Mesenchymal stem cell (in vitro differentiated cells and primary cell): ENCODE results near the gene RPTOR.

Source experiments
- DNase-seq: peaks from one replicate; pipeline ENCODE4 v3.0.0-alpha.2; 2013
- H2AFZ ChIP-seq: one replicate; pipeline ENCODE4 v1.6.1; 2013; ENCODE audit warnings: low read depth, mild to moderate bottlenecking, control low read depth, inconsistent platforms, low read length, moderate library complexity
- H2AK5ac ChIP-seq: 2 replicates; pipeline ENCODE4 v1.6.1; 2013; ENCODE audit warnings: low read length, moderate library complexity, mild to moderate bottlenecking, inconsistent platforms; ENCODE audit not compliant: severe bottlenecking
- H2BK120ac ChIP-seq: one replicate; pipeline ENCODE4 v1.6.1; 2013; ENCODE audit warnings: low read depth, mild to moderate bottlenecking, inconsistent platforms, low read length, moderate library complexity
- H2BK12ac ChIP-seq, 2 experiments: one replicate each; pipeline ENCODE4 v1.6.1; 2013; ENCODE audit warnings: inconsistent platforms in 2 of 2, low read length in 2 of 2, mild to moderate bottlenecking in 2 of 2, moderate library complexity in 2 of 2, control low read depth in 1 of 2
- H2BK15ac ChIP-seq: one replicate; pipeline ENCODE4 v1.6.1; 2013; ENCODE audit warnings: mild to moderate bottlenecking, low read depth, inconsistent platforms; ENCODE audit not compliant: poor library complexity, severe bottlenecking
- H2BK5ac ChIP-seq: 2 replicates; pipeline ENCODE4 v1.6.1; 2013; ENCODE audit warnings: low read depth, mild to moderate bottlenecking, low read length, control low read depth, inconsistent platforms; ENCODE audit not compliant: poor library complexity, severe bottlenecking
- H3K14ac ChIP-seq, 2 experiments: one replicate each; pipeline ENCODE4 v1.6.1; 2013; ENCODE audit warnings: inconsistent platforms in 2 of 2, low read length in 2 of 2, control low read depth in 1 of 2, mild to moderate bottlenecking in 1 of 2, moderate library complexity in 1 of 2
- H3K18ac ChIP-seq, 2 experiments: one replicate each; pipeline ENCODE4 v1.6.1; 2013; ENCODE audit warnings: inconsistent platforms in 2 of 2, low read length in 2 of 2, control low read depth in 1 of 2, low read depth in 1 of 2, mild to moderate bottlenecking in 1 of 2
- H3K23ac ChIP-seq, 2 experiments: one replicate each; pipeline ENCODE4 v1.6.1; 2013; ENCODE audit warnings: inconsistent platforms in 2 of 2, low read length in 2 of 2, mild to moderate bottlenecking in 2 of 2, moderate library complexity in 2 of 2, control low read depth in 1 of 2
- H3K27ac ChIP-seq: 2 replicates; pipeline ENCODE4 v1.5.1; 2013; ENCODE audit warnings: mild to moderate bottlenecking, moderate library complexity, low read length, control low read depth, inconsistent platforms; ENCODE audit not compliant: poor library complexity, severe bottlenecking
- H3K27me3 ChIP-seq, 2 experiments: 2 replicates each; pipeline versions ENCODE4 v1.6.1 to v1.7.0; 2013; ENCODE audit warnings: low read length in 2 of 2, mild to moderate bottlenecking in 2 of 2, moderate library complexity in 2 of 2, control low read depth in 1 of 2, inconsistent platforms in 1 of 2; ENCODE audit not compliant: control insufficient read depth in 1 of 2, insufficient read depth in 1 of 2
- H3K36me3 ChIP-seq, 2 experiments: 2 replicates each; pipeline versions ENCODE4 v1.6.1 to v1.7.0; 2013; ENCODE audit warnings: low read length in 2 of 2, control low read depth in 1 of 2, inconsistent platforms in 1 of 2, low read depth in 1 of 2, mild to moderate bottlenecking in 1 of 2; ENCODE audit not compliant: insufficient read depth in 2 of 2, control insufficient read depth in 1 of 2
- H3K4ac ChIP-seq, 2 experiments: one replicate each; pipeline ENCODE4 v1.6.1; 2013; ENCODE audit warnings: inconsistent platforms in 2 of 2, low read length in 2 of 2, mild to moderate bottlenecking in 2 of 2, moderate library complexity in 2 of 2, control low read depth in 1 of 2, low read depth in 1 of 2
- H3K4me1 ChIP-seq: 2 replicates; pipeline ENCODE4 v1.6.1; 2013; ENCODE audit warnings: low read depth, low read length, control low read depth; ENCODE audit not compliant: control insufficient read depth, insufficient read depth
- H3K4me2 ChIP-seq: 2 replicates; pipeline ENCODE4 v1.6.1; 2013; ENCODE audit warnings: low read length, mild to moderate bottlenecking, inconsistent platforms; ENCODE audit not compliant: poor library complexity, severe bottlenecking
- H3K4me3 ChIP-seq, 2 experiments: 2 replicates each; pipeline versions ENCODE4 v1.5.1 to v1.7.0; 2013; ENCODE audit warnings: low read length in 2 of 2, mild to moderate bottlenecking in 2 of 2, control low read depth in 1 of 2, low read depth in 1 of 2; ENCODE audit not compliant: insufficient read depth in 1 of 2
- H3K79me1 ChIP-seq: replicated peaks from 2 replicates; pipeline ENCODE4 v1.6.1; 2013; ENCODE audit warnings: mild to moderate bottlenecking, control low read depth, low read length, inconsistent platforms; ENCODE audit not compliant: poor library complexity, severe bottlenecking
- H3K9ac ChIP-seq: 2 replicates; pipeline ENCODE4 v1.7.0; 2013; ENCODE audit warnings: mild to moderate bottlenecking, low read length, moderate library complexity
- H3K9me3 ChIP-seq: 2 replicates; pipeline ENCODE4 v1.7.0; 2013; ENCODE audit warnings: mild to moderate bottlenecking, low read length; ENCODE audit not compliant: control insufficient read depth
- H4K8ac ChIP-seq: one replicate; pipeline ENCODE4 v1.6.1; 2013; ENCODE audit warnings: inconsistent platforms, mild to moderate bottlenecking, low read length, moderate library complexity
- H4K91ac ChIP-seq: one replicate; pipeline ENCODE4 v1.6.1; 2013; ENCODE audit warnings: mild to moderate bottlenecking, low read length, inconsistent platforms
- WGBS: methylation state at CpG from one replicate; pipeline ENCODE4 v1.1.7; 2013; ENCODE audit warnings: mixed read lengths; 5-methylcytosine and 5-hydroxymethylcytosine counted together

Gene RPTOR

GRCh38 chr17:80978499-80979497 is 434.2 kb downstream of the RPTOR start:
- 85% methylated on average over 31 of the region's 31 CpGs for WGBS
- DNase-seq = no peak

GRCh38 chr17:80979547-80980378 is 435.1 kb downstream of the RPTOR start:
- H2AK5ac ChIP-seq = no peak overlapping the region
- H3K4me1 ChIP-seq = peaks cover 20% of the 10 kb centered on the region
- H3K27me3 ChIP-seq = no peaks in the 10 kb centered on the region
- H3K36me3 ChIP-seq = no peaks in the 10 kb centered on the region
- no peak overlapping the region for H3K27ac ChIP-seq
- H2BK12ac ChIP-seq = no peak overlapping the region
- no peak overlapping the region for H2BK15ac ChIP-seq
- no peak overlapping the region for H2BK5ac ChIP-seq
- H3K9me3 ChIP-seq = no peaks in the 10 kb centered on the region
- H3K4me3 ChIP-seq = no peak overlapping the region
- no peak overlapping the region for H3K4me2 ChIP-seq
- 87% methylated on average over 25 of the region's 26 CpGs for WGBS
- no peak overlapping the region for H3K18ac ChIP-seq
- H2AFZ ChIP-seq = no peak overlapping the region
- no peak overlapping the region for H3K9ac ChIP-seq
- H3K79me1 ChIP-seq = no peaks in the 10 kb centered on the region
- H3K23ac ChIP-seq = no peak overlapping the region
- H2BK120ac ChIP-seq = no peak overlapping the region
- peak overlapping the region; percentile 2 for H4K91ac ChIP-seq
- DNase-seq = no peak
- no peak overlapping the region for H3K4ac ChIP-seq
- H3K14ac ChIP-seq = no peak overlapping the region
- H4K8ac ChIP-seq = no peak overlapping the region

More at GRCh38 chr17:80978499-80979497, 434.2 kb downstream of the RPTOR start:
- H3K9ac ChIP-seq = no peak overlapping the region
- H3K4me1 ChIP-seq = peaks cover 15% of the 10 kb centered on the region
- H3K23ac ChIP-seq = no peak overlapping the region
- no peak overlapping the region for H3K18ac ChIP-seq
- H4K8ac ChIP-seq = no peak overlapping the region
- H3K27me3 ChIP-seq = peaks cover 0 to 5% of the 10 kb centered on the region in 2 experiments
- H2BK12ac ChIP-seq = no peak overlapping the region
- H2BK5ac ChIP-seq = no peak overlapping the region
- no peaks in the 10 kb centered on the region for H3K9me3 ChIP-seq
- H2BK15ac ChIP-seq = no peak overlapping the region
- H3K79me1 ChIP-seq = no peaks in the 10 kb centered on the region
- no peak overlapping the region for H3K4ac ChIP-seq
- H2AFZ ChIP-seq = no peak overlapping the region
- H4K91ac ChIP-seq = no peak overlapping the region
- no peak overlapping the region for H3K4me3 ChIP-seq
- no peak overlapping the region for H2AK5ac ChIP-seq
- H3K36me3 ChIP-seq = no peaks in the 10 kb centered on the region
- no peak overlapping the region for H3K14ac ChIP-seq
- H3K4me2 ChIP-seq = no peak overlapping the region
- no peak overlapping the region for H2BK120ac ChIP-seq
- H3K27ac ChIP-seq = no peak overlapping the region

GRCh38 chr17:80980397-80981061 is 435.9 kb downstream of the RPTOR start:
- no peaks in the 10 kb centered on the region for H3K9me3 ChIP-seq
- H2AK5ac ChIP-seq = no peak overlapping the region
- no peak overlapping the region for H3K4me3 ChIP-seq
- H2BK12ac ChIP-seq = no peak overlapping the region
- DNase-seq = peak; percentile 46
- no peak overlapping the region for H3K4ac ChIP-seq
- H3K27ac ChIP-seq = no peak overlapping the region
- no peak overlapping the region for H3K18ac ChIP-seq
- H3K4me2 ChIP-seq = no peak overlapping the region
- H4K91ac ChIP-seq = no peak overlapping the region
- H3K79me1 ChIP-seq = no peaks in the 10 kb centered on the region
- no peak overlapping the region for H3K23ac ChIP-seq
- no peak overlapping the region for H3K9ac ChIP-seq
- H2BK120ac ChIP-seq = no peak overlapping the region
- no peak overlapping the region for H2BK5ac ChIP-seq
- H3K14ac ChIP-seq = no peak overlapping the region
- H3K4me1 ChIP-seq = peaks cover 25% of the 10 kb centered on the region
- no peaks in the 10 kb centered on the region for H3K27me3 ChIP-seq
- H2AFZ ChIP-seq = no peak overlapping the region
- WGBS = 65% methylated on average over 7 of the region's 7 CpGs
- no peak overlapping the region for H4K8ac ChIP-seq
- H3K36me3 ChIP-seq = no peaks in the 10 kb centered on the region
- no peak overlapping the region for H2BK15ac ChIP-seq
